ENCODE results near the gene CHST3. TPM values are rescaled to one million over a fixed set of nuclear protein-coding genes. Genes with fewer than 3 reads are reported as not detected.

The CHST3 gene
- polyA plus RNA-seq, 2 of the 4 experiments (the other 2 are of a cell fraction): 12.8 to 23.1 TPM

- TF ChIP-seq RFX5 (IDR thresholded peaks at IDR 0.05) (no peak), HOXB5 (CRISPR knock-in tag; IDR thresholded peaks at IDR 0.05) (no peak), KDM1A (IDR thresholded peaks at IDR 0.05; ENCODE audit: low read depth) (no peak), POLR2A (IDR thresholded peaks at IDR 0.05; ENCODE audit: low read length) (no peak), NPAS2 (CRISPR knock-in tag; IDR thresholded peaks at IDR 0.05; ENCODE audit: borderline replicate concordance) (no peak), ZSCAN20 (CRISPR knock-in tag; IDR thresholded peaks at IDR 0.05) (no peak), CHD4 (IDR thresholded peaks at IDR 0.05; ENCODE audit: borderline replicate concordance) (no peak), EHF (CRISPR knock-in tag; IDR thresholded peaks at IDR 0.05) (no peak)
- FAIRE-seq: no peak
Observed at GRCh38 chr10:72019085-72019876, 55.1 kb downstream of the CHST3 start.

GRCh38 chr10:72020914-72021809 lies 57.0 kb downstream of the CHST3 start:
- Histone ChIP-seq H3K4me3 (no peak overlapping the region), H3K4me1 (no peaks in the 10 kb centered on the region), H3K4me2 (no peak overlapping the region), H3K27ac (no peak overlapping the region), H3K9me3 (no peaks in the 10 kb centered on the region)
- ATAC-seq: no peak
- ChIA-PET CTCF (interaction anchor here (1.0 to 1.5 kb wide), 3 partner anchors 11 to 125 kb away, joined by 4 to 5 read pairs (median 5); no protein-coding TSS in a partner anchor), POLR2A (no interaction called here)
- TF ChIP-seq GATA3 (IDR thresholded peaks at IDR 0.05; ENCODE audit: borderline replicate concordance): no peak
- TF ChIP-seq JUNB (IDR thresholded peaks at IDR 0.05): no peak
- no peak for TF ChIP-seq ESRRA (IDR thresholded peaks at IDR 0.05; ENCODE audit: borderline replicate concordance, low read length)
- TF ChIP-seq, protein P1, sequence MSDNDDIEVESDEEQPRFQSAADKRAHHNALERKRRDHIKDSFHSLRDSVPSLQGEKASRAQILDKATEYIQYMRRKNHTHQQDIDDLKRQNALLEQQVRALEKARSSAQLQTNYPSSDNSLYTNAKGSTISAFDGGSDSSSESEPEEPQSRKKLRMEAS (IDR thresholded peaks at IDR 0.05): no peak
- TF ChIP-seq, protein P2, sequence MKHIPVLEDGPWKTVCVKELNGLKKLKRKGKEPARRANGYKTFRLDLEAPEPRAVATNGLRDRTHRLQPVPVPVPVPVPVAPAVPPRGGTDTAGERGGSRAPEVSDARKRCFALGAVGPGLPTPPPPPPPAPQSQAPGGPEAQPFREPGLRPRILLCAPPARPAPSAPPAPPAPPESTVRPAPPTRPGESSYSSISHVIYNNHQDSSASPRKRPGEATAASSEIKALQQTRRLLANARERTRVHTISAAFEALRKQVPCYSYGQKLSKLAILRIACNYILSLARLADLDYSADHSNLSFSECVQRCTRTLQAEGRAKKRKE (CRISPR knock-in tag; IDR thresholded peaks at IDR 0.05; ENCODE audit: low read depth): no peak
- TF ChIP-seq KDM1A (IDR thresholded peaks at IDR 0.05; ENCODE audit: low read depth): no peak
- TF ChIP-seq MAZ (IDR thresholded peaks at IDR 0.05; ENCODE audit: borderline replicate concordance, low read depth, low read length): no peak
- no peak for TF ChIP-seq HOXB13 (CRISPR knock-in tag; IDR thresholded peaks at IDR 0.05; ENCODE audit: low read depth)
- TF ChIP-seq MAFK (IDR thresholded peaks at IDR 0.05; ENCODE audit: partially characterized antibody): no peak
- TF ChIP-seq ZNF302 (CRISPR knock-in tag; IDR thresholded peaks at IDR 0.05): no peak
- TF ChIP-seq CHD4 (IDR thresholded peaks at IDR 0.05; ENCODE audit: borderline replicate concordance): no peak
- TF ChIP-seq CBX8 (IDR thresholded peaks at IDR 0.05): no peak
- TF ChIP-seq EHMT2 (IDR thresholded peaks at IDR 0.05; ENCODE audit: low read depth): no peak
- TF ChIP-seq PHF8 (IDR thresholded peaks at IDR 0.05; ENCODE audit: borderline replicate concordance, low read depth): no peak
- no peak for TF ChIP-seq EP300 (IDR thresholded peaks at IDR 0.05)
- TF ChIP-seq MYC (IDR thresholded peaks at IDR 0.05; ENCODE audit: borderline replicate concordance, low read length): no peak
- no peak for TF ChIP-seq SREBF2 (IDR thresholded peaks at IDR 0.05)
- TF ChIP-seq, protein P3, sequence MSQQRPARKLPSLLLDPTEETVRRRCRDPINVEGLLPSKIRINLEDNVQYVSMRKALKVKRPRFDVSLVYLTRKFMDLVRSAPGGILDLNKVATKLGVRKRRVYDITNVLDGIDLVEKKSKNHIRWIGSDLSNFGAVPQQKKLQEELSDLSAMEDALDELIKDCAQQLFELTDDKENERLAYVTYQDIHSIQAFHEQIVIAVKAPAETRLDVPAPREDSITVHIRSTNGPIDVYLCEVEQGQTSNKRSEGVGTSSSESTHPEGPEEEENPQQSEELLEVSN (IDR thresholded peaks at IDR 0.05; ENCODE audit: borderline replicate concordance, low read depth): no peak
- DNase-seq (ENCODE audit: low read depth in 1 of 2, low spot score in 1 of 2): no peak
- 74% methylated on average over 9 of the region's 9 CpGs for WGBS (ENCODE audit: missing lambda C conversion rate)
- FAIRE-seq: no peak

More at GRCh38 chr10:72019085-72019876, 55.1 kb downstream of the CHST3 start:
- Histone ChIP-seq H3K4me1 (no peaks in the 10 kb centered on the region), H3K27ac (no peak overlapping the region), H3K4me3 (no peak overlapping the region), H3K9me3 (no peaks in the 10 kb centered on the region), H3K4me2 (no peak overlapping the region)
- WGBS (ENCODE audit: missing lambda C conversion rate): 85% methylated on average over 11 of the region's 11 CpGs
- no peak for ATAC-seq
- ChIA-PET CTCF (interaction anchor here (1.0 to 2.0 kb wide), 5 partner anchors 13 to 123 kb away, joined by 3 to 8 read pairs (median 5); no protein-coding TSS in a partner anchor), POLR2A (no interaction called here)
- no peak for DNase-seq (ENCODE audit: low read depth in 1 of 2, low spot score in 1 of 2)

Measured in A549 (cell line).